ENCODE results near the gene FAM111A. TPM values are rescaled to one million over a fixed set of nuclear protein-coding genes. Genes with fewer than 3 reads are reported as not detected.

The FAM111A gene
- total and polyA plus RNA-seq, 10 of the 15 experiments (the other 5 are each of a cell fraction or from before 2014, with no cell fraction given) = 26.6 to 95.0 (median 67.5) TPM

DNA sequence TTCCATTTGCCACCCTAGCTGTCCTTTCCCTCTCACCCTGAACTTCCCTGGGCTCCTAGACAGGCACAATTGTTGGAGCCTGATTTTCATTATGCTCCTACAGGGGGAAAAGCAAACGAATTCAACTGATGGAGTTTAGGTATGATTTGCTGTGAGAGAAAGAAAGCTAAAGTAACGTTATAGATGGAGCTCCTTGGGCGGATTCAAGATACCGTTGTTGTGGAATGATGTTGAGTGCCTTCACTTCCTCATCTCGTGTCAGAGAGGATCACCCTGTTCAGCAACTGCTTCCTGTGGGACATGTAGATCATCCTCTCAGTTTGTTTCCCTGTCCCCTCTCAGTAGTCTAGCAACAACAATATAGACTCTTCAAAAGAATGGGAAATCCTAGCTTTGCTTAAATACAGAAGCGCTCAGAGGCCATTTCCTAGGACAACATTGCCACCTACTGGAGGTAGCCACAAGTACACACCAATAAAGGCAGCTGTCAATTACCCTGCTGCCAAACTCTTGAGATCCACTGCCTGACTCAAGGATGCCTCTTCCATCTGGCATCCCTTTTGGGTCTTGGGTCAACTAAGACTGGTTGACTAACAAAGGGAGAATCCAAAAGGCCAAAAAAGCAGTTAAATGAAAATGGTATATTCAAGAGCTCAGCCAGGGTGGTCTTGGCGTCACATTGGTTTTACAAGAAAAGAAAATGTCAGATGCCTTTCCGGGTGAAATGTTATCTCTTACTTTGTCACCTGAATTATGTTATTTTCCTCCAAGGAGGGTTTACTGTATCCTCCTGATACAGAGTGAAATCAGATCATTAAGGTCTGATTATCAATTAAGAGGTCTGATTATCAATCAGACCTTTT lies 15.8 kb downstream of the FAM111A start (continued):
- TF ChIP-seq, protein P1, sequence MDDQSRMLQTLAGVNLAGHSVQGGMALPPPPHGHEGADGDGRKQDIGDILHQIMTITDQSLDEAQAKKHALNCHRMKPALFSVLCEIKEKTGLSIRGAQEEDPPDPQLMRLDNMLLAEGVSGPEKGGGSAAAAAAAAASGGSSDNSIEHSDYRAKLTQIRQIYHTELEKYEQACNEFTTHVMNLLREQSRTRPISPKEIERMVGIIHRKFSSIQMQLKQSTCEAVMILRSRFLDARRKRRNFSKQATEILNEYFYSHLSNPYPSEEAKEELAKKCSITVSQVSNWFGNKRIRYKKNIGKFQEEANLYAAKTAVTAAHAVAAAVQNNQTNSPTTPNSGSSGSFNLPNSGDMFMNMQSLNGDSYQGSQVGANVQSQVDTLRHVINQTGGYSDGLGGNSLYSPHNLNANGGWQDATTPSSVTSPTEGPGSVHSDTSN (IDR thresholded peaks at IDR 0.05; ENCODE audit: insufficient replicate concordance, low read depth, low read length) = peak; percentile 87
- peak; percentile 52; the same call in 1 of the 2 replicates for TF ChIP-seq SMARCA5 (IDR thresholded peaks at IDR 0.05)
- 0 out of 2 replicates have a peak, but pooled peaks have one; percentile 83 for TF ChIP-seq WRNIP1 (IDR thresholded peaks at IDR 0.05; ENCODE audit: borderline replicate concordance, low read depth, low read length)

DNA sequence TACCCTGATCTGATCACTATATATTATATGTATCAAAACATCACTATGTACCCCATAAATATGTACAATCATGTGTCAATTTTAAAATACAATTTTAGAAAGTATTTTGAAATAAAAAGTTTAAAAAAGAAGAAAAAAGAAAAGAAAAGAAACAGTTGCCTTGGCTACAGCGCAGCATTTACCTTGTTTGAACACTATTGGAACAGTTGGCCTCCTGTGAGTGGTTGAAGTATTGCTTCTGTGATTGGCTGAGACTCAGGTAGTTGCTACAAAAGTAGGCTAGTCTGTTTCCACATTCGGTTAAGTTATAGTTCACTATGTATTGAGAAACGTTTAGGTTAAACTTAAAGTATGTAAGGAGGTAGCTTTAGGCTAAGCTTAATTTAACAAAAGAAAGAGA lies 21.4 kb downstream of the FAM111A start:
- no TSS peak for BruUV-seq (replicated peaks)
- CTCF ChIA-PET = interaction anchor here (0.8 to 1.9 kb wide), 9 partner anchors 16 to 266 kb away, joined by 3 to 7 read pairs (median 3); no protein-coding TSS in a partner anchor
- Histone ChIP-seq H3K27me3 (replicated peaks in 1 of 2; ENCODE audit: control insufficient read depth in 2 of 2, insufficient read depth in 2 of 2, low read length in 1 of 2) (no peaks in the 10 kb centered on the region), H3K4me3 (no peak overlapping the region), H3K36me3 (ENCODE audit: control insufficient read depth in 2 of 2, insufficient read depth in 2 of 2, low read length in 1 of 2) (no peaks in the 10 kb centered on the region), H3K79me2 (ENCODE audit: control insufficient read depth, insufficient read depth, low read length) (no peaks in the 10 kb centered on the region), H3K9me3 (replicated peaks; ENCODE audit: control insufficient read depth, insufficient read depth, low read length) (no peaks in the 10 kb centered on the region), H4K20me1 (ENCODE audit: control insufficient read depth, insufficient read depth) (no peaks in the 10 kb centered on the region), H3K27ac (ENCODE audit: control insufficient read depth, insufficient read depth) (no peak overlapping the region), H2AFZ (ENCODE audit: control insufficient read depth, low read depth, low read length) (no peak overlapping the region), H3K4me1 (ENCODE audit: control insufficient read depth, insufficient read depth, low read length) (no peaks in the 10 kb centered on the region), H3K9ac (ENCODE audit: control insufficient read depth, insufficient read depth, low read length) (no peak overlapping the region), H3K4me2 (ENCODE audit: control insufficient read depth, insufficient read depth) (no peak overlapping the region)
- intact Hi-C loops (cut with micrococcal nuclease; ENCODE audit: unreplicated experiment) (no loop called here), in situ Hi-C loops (cut with MboI) (no loop called here)
- RAD21 ChIA-PET (ENCODE audit: unreplicated experiment) = interaction anchor here (0.9 to 1.1 kb wide), 4 partner anchors 8 to 128 kb away, joined by 3 to 4 read pairs (median 3); partner anchors contain the start of genes DTX4 and FAM111A
- WGBS (ENCODE audit: insufficient coverage, insufficient replicate concordance, low lambda C conversion rate, missing lambda C conversion rate) = 53% methylated on average over 3 of the region's 3 CpGs
- SMC1A ChIA-PET (ENCODE audit: uncharacterized antibody, unreplicated experiment) = interaction anchor here (0.8 to 2.0 kb wide), 5 partner anchors 22 to 162 kb away, joined by 3 to 7 read pairs (median 4); no protein-coding TSS in a partner anchor
- POLR2A ChIA-PET = interaction anchor here (0.6 kb wide), 1 partner anchor 130 kb away, joined by 4 read pairs; no protein-coding TSS in a partner anchor
- FAIRE-seq = no peak
- no peak for TF ChIP-seq SMARCA5 (IDR thresholded peaks at IDR 0.05)
- TF ChIP-seq, protein P2, sequence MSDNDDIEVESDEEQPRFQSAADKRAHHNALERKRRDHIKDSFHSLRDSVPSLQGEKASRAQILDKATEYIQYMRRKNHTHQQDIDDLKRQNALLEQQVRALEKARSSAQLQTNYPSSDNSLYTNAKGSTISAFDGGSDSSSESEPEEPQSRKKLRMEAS (IDR thresholded peaks at IDR 0.05; ENCODE audit: low read depth, low read length) = no peak
- TF ChIP-seq ZZZ3 (IDR thresholded peaks at IDR 0.05; ENCODE audit: control insufficient read depth, insufficient read length, low read depth) = no peak
- no peak for TF ChIP-seq SMAD1 (IDR thresholded peaks at IDR 0.05; ENCODE audit: low read depth, partially characterized antibody)
- TF ChIP-seq, protein P3, sequence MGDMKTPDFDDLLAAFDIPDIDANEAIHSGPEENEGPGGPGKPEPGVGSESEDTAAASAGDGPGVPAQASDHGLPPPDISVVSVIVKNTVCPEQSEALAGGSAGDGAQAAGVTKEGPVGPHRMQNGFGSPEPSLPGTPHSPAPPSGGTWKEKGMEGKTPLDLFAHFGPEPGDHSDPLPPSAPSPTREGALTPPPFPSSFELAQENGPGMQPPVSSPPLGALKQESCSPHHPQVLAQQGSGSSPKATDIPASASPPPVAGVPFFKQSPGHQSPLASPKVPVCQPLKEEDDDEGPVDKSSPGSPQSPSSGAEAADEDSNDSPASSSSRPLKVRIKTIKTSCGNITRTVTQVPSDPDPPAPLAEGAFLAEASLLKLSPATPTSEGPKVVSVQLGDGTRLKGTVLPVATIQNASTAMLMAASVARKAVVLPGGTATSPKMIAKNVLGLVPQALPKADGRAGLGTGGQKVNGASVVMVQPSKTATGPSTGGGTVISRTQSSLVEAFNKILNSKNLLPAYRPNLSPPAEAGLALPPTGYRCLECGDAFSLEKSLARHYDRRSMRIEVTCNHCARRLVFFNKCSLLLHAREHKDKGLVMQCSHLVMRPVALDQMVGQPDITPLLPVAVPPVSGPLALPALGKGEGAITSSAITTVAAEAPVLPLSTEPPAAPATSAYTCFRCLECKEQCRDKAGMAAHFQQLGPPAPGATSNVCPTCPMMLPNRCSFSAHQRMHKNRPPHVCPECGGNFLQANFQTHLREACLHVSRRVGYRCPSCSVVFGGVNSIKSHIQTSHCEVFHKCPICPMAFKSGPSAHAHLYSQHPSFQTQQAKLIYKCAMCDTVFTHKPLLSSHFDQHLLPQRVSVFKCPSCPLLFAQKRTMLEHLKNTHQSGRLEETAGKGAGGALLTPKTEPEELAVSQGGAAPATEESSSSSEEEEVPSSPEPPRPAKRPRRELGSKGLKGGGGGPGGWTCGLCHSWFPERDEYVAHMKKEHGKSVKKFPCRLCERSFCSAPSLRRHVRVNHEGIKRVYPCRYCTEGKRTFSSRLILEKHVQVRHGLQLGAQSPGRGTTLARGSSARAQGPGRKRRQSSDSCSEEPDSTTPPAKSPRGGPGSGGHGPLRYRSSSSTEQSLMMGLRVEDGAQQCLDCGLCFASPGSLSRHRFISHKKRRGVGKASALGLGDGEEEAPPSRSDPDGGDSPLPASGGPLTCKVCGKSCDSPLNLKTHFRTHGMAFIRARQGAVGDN (IDR thresholded peaks at IDR 0.05) = no peak
- no peak for TF ChIP-seq STAT1 (conservative IDR thresholded peaks at IDR 0.05)
- TF ChIP-seq, protein P4, sequence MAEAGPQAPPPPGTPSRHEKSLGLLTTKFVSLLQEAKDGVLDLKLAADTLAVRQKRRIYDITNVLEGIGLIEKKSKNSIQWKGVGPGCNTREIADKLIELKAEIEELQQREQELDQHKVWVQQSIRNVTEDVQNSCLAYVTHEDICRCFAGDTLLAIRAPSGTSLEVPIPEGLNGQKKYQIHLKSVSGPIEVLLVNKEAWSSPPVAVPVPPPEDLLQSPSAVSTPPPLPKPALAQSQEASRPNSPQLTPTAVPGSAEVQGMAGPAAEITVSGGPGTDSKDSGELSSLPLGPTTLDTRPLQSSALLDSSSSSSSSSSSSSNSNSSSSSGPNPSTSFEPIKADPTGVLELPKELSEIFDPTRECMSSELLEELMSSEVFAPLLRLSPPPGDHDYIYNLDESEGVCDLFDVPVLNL (IDR thresholded peaks at IDR 0.05; ENCODE audit: low read depth, low read length) = no peak
- TF ChIP-seq RAD51 (IDR thresholded peaks at IDR 0.05) = no peak
- TF ChIP-seq RAD21 (IDR thresholded peaks at IDR 0.05; ENCODE audit: insufficient read depth, low read depth, low read length) = no peak
- TF ChIP-seq ZNF622 (IDR thresholded peaks at IDR 0.05) = no peak
- TF ChIP-seq CHD1 (IDR thresholded peaks at IDR 0.05; ENCODE audit: low read depth, low read length) = no peak
- no peak for TF ChIP-seq SMAD5 (IDR thresholded peaks at IDR 0.05; ENCODE audit: low read depth)
- ATAC-seq = no peak; the same call in 2 of the 3 replicates
- DNase-seq (ENCODE audit: low read depth, low spot score) = no peak

Measured in GM12878 (cell line).